HG03095 (cell line): ENCODE data around the gene CD2AP.
"Not testable (repeated sequence)": the region's sequence is repeated elsewhere in the genome, so short reads cannot be mapped to it uniquely, and the experiment has no call there.

Experiments
- ATAC-seq: cut with Tn5 transposase; IDR thresholded peaks from one replicate; pipeline ENCODE4 v1.9.1; 2021; ENCODE audit warnings: moderate library complexity; ENCODE audit not compliant: unreplicated experiment

CD2AP gene

DNA sequence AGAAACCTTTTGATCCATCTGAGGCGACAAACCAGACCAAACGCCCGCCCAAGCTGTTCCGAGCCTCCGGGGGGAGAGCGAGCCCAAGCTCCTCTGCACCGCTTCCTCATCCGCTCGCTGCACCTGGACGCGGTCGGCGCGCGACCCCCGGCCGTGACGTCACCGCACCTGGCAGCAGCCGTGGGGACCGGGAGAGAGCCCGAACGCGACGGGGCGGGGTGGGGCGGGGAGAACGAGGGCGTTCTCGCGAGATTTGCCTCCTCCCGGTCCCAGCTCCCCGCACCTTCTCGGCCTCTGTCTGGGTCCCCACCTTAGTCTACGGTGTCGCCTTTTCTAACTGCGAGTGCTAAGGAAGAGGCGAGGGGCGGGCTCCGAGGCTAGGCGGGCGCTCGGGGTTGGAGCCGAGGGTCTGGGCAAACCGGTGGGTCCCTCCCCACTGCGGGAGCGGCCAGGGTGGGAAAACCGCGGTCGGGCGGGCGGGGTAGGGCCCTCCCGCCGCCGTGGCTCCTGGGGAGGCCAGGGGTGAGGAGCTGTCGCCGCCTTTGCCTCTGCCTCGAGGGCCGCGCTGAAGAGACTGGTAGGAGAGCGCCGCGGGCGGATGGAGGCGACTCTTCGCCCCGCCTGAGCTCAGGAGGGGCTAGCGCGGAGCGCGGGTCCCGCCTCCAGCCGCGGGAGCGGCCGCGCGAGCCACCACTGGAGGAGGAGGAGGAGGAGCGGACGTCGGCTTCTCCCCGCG is at the start of gene CD2AP:
Gene CD2AP (plus strand): TSS at position 293 of the 736 bp plus-strand sequence. CDS start 456 bp downstream, outside the sequence.
- ATAC-seq = peak; percentile 86

- ATAC-seq = no peak
Observed at GRCh38 chr6:47428288-47428687, 49.3 kb upstream of the CD2AP start.

GRCh38 chr6:47428746-47429664 is 48.6 kb upstream of the CD2AP start:
- ATAC-seq = no peak

- ATAC-seq = no peak
Observed at GRCh38 chr6:47434372-47435253, 43.0 kb upstream of the CD2AP start.

GRCh38 chr6:47435254-47435612 is 42.4 kb upstream of the CD2AP start:
- no peak for ATAC-seq

DNA sequence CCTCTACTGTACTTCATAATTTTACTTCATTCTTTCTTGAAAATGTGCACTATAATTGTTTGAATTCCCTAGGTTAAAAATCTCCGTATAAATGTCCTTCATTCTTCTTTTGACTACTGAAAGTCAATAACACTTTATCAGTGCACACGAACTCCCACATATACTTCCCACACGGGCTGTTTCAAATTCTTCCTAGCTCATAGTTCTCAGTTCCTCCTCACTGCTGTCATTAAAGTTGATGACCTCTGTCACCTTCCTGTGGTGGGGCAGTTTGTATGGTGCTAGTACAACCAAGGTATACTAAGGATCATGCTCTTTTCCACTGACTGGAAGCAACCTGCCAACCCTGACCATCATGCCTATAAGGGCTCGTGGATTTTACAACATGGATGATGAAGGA is 40.0 kb upstream of the CD2AP start:
- peak; percentile 61 for ATAC-seq

DNA sequence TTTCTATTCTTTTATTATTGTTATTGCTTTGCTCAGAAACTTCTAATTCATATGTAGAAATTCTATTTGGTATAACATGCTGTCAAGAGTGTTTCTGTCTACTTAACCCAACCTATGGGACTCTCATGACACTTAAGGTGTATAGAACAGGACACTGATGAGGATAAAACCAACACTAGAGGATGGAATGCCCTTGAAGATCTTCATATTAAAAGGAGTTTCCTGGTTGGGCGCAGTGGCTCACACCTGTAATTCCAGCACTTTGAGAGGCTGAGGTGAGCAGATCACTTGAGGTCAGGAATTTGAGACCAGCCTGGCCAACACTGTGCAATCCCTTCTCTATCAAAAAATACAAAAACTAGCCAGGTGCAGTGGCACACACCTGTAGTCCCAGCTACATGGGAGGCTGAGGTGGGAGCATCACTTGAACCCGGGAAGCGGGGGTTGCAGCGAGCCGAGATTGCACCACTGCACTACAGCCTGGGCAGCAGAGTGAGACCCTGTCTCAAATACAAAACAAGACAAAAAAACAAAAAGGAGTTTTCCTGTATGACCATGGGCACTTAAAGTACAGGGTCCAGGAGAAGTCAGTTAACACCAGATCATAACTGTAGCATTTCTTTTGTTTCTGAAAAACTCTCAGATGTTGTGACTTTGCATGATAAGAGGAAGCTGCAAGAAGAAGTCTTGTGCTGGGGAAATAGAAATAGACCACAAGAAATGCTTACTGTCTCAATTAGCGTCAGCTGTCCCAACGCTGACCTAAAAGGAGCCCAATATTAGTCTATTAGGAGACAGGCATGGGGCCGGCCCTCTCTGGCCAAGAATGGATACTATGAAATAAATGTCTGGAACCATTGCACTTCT is 38.9 kb upstream of the CD2AP start:
- ATAC-seq = peak; percentile 79

DNA sequence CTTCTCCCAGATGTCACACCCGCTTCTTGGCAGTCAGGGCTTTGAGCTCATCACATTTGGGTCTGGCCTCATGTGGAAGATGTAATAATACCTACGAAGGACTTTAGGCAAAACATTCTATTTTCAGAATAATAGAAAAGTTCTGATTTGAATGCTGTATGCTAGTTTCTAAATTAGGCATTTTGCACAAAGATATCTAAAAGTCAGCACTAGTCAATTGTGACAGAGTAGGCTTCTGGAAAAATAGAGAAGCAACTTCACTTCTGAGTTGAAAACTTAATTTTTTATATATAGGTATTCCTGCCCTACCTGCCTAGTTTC is 38.3 kb upstream of the CD2AP start:
- ATAC-seq = peak; percentile 33

DNA sequence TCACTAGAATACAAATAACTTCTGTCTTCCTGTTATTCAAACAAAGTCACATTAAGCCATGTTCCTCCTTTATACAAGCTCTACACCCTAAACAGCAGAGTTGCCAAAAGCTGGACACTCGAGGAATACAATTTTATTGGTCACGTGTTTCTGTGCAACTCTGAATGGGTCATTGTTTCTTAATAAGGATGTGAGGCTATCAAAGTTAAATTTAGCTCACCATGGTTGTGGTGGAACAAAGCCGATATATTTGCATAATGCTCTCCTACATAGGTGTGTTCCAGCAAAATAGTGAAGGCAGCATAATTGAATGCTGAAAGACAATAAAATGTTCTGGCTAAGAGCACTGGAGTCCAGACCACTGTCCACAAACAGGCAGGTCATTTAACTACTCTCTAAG is 36.9 kb upstream of the CD2AP start:
- peak; percentile 54 for ATAC-seq

GRCh38 chr6:47444964-47445363 is 32.6 kb upstream of the CD2AP start:
- ATAC-seq = not testable (repeated sequence)

GRCh38 chr6:47446669-47447330 is 30.8 kb upstream of the CD2AP start:
- no peak for ATAC-seq

GRCh38 chr6:47447722-47448121 is 29.9 kb upstream of the CD2AP start:
- ATAC-seq = no peak

- no peak for ATAC-seq
Observed at GRCh38 chr6:47451162-47451561, 26.4 kb upstream of the CD2AP start.

DNA sequence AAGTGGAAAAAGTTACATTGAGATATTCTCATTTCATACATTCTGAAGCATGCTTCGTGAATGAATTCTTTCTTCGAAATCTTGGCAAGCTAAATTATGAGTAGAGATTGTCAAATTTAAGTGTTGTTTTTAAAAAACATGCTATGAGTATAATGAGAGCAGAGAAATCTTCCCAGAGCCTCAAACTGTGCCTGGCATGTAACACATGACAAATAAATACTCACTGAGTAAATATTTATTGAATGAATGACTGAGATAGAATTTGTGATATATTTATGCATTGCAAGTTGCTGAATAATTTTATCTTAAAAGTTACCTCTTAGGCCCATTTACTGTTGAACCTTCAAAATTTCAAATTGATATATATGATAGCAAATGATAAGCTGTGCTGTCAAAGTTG is 24.7 kb upstream of the CD2AP start:
- no peak for ATAC-seq

DNA sequence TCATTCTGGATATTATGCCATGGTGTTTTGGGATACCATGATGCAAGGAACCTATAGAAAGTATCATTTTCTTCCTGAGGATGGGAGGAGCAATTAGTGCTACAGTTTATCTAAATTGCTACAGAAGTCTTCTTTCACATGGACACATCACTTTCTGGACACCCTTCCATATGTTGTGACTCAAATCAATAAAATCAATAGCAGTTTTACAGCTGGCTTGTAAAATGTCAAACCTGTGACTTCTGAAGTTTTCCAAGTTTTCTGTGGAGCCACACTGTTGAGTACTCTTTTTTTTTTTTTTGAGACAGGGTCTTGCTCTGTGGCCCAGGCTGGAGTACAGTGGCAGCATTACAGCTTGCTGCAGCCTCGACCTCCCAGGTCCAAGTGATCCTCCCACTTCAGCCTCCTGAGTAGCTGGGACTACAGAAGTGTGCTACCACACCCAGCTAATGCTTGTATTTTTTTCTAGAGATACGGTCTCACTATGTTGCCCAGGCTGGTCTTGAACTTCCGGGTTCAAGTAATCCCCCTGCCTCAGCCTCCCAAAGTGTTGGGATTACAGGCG is 24.1 kb upstream of the CD2AP start:
- ATAC-seq = no peak

GRCh38 chr6:47454713-47455396 is 22.7 kb upstream of the CD2AP start:
- ATAC-seq = no peak

- peak; percentile 81 for ATAC-seq
Observed at GRCh38 chr6:47455533-47456209, 21.9 kb upstream of the CD2AP start.

DNA sequence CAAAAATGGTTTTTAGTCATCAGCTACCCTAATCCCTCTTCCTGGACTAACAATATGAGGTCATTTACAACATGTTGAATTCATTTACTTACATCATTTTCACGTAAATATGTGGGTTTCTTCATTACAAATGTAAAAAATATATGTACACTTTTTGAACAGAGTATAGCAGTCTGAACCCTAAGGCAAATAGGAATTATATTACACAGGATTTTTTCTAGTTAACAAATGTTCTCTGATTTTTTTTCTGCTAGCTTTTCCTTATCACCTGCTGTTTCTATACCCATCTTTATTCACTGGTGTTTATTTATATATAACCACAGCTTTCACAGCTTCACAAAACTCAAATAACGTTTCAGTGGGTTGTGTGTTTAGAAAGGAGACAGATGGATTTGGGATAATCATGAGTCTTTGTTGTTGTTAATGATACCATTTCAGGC is 21.0 kb upstream of the CD2AP start:
- ATAC-seq = no peak
